Vagina (tissue), 2 donors: ENCODE data around the gene PPP2R3B.

ENCODE experiments used
- POLR2A ChIP-seq, 2 donors: fragments of 450-650 bp; IDR thresholded peaks; one replicate each; pipeline ENCODE4 v1.6.1; 2017; ENCODE audit warnings: antibody characterized with exemption in 2 of 2, mild to moderate bottlenecking in 2 of 2, moderate library complexity in 2 of 2
- POLR2AphosphoS5 ChIP-seq, 2 donors: sonication (generic); formaldehyde crosslinking; IDR thresholded peaks; one replicate each; pipeline ENCODE4 v1.9.0; 2017; ENCODE audit warnings: antibody characterized with exemption in 2 of 2, mild to moderate bottlenecking in 2 of 2, low read depth in 1 of 2; ENCODE audit not compliant: insufficient read depth in 1 of 2
- TF ChIP-seq, protein P1 (sequence below), 3 experiments: fragments of 450-650 bp in 2 of 3; fragments of 200-600 bp in 1 of 3; sonication (generic) in 1 of 3; IDR thresholded peaks; one replicate each; pipeline ENCODE4 v1.5.1; 2017 to 2019; ENCODE audit warnings: antibody characterized with exemption in 3 of 3, mild to moderate bottlenecking in 2 of 3, moderate library complexity in 2 of 3

DNA sequence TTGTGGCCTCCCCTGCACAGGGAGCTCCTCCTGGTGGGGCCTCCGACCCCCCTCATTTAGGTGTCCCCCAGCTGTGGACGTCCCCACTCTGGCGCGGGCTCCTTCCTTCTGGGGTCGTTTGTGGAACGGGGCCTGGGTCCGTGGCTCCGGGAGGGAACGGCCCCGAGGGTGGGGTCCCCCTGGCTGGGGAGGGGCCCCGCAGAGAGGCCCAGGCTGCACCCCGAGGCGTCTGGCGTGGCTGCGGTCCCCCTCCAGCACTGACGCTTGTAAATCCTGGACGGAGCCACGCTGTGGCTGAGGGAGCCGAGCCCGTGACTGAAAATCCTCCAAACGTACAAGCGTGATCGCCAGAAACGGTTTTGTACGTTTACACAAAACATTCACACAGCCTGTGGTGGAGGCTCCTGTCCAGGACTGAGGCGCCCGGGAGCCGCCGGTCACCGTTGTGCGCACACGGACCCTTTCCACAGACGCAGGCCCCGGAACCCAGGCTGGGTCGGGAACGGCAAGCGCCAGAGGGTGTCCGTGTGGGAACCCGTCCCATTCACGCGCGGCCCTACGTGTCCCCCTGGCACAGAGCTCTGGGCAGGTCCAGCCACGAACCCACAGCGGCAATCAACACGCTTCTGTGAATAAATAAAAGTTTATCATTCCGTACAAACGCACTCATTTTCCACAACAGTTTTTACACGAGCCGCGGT, 52.9 kb downstream of the PPP2R3B start:
- TF ChIP-seq POLR2A (IDR thresholded peaks at IDR 0.05) (no peak), POLR2AphosphoS5 (IDR thresholded peaks at IDR 0.05; ENCODE audit: insufficient read depth in 1 of 2, low read depth in 1 of 2) (no peak)
- TF ChIP-seq, protein P1, sequence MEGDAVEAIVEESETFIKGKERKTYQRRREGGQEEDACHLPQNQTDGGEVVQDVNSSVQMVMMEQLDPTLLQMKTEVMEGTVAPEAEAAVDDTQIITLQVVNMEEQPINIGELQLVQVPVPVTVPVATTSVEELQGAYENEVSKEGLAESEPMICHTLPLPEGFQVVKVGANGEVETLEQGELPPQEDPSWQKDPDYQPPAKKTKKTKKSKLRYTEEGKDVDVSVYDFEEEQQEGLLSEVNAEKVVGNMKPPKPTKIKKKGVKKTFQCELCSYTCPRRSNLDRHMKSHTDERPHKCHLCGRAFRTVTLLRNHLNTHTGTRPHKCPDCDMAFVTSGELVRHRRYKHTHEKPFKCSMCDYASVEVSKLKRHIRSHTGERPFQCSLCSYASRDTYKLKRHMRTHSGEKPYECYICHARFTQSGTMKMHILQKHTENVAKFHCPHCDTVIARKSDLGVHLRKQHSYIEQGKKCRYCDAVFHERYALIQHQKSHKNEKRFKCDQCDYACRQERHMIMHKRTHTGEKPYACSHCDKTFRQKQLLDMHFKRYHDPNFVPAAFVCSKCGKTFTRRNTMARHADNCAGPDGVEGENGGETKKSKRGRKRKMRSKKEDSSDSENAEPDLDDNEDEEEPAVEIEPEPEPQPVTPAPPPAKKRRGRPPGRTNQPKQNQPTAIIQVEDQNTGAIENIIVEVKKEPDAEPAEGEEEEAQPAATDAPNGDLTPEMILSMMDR (IDR thresholded peaks at IDR 0.05): no peak
